Stromal cell of bone marrow (primary cell): ENCODE measurements around the gene DOK3.
A peak's percentile ranks its signal among the peaks of the same experiment; 100 is the strongest.

Experiments used
- DNase-seq: peaks from one replicate; pipeline ENCODE4 v3.0.0-alpha.2; 2012; ENCODE audit warnings: low read depth

Gene DOK3

DNA sequence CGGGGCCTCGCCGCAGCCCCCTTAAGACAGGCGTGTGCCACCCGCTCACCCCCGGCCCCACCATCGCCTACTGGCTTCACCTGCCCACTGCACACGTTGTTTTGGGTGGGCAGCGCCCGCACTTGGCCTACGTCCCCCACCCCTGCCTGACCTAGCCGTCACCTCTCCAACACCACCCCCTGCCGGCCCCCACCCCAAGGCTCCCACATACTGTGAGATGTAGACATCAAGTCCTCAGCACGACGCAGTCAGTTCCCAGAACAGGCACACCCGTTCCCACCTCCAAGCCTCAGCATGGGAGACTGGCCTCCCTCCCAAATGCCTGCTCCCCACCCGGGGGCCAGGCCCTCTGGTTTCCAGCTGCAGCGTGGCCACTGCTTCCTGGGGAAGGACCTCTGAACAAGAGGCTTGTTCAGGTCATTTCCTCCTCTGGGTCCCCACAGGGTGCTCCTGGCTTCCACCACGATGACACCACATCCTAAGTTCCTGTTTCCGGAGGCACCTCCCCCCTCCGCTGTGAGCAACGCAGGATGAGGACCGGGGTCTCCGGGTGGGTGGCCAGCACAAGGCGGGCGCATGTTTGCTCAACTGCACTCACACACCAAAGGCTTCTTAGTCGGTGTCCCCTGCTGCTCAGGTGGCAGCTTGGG is 47.5 kb downstream of the DOK3 start:
- no peak for DNase-seq

DNA sequence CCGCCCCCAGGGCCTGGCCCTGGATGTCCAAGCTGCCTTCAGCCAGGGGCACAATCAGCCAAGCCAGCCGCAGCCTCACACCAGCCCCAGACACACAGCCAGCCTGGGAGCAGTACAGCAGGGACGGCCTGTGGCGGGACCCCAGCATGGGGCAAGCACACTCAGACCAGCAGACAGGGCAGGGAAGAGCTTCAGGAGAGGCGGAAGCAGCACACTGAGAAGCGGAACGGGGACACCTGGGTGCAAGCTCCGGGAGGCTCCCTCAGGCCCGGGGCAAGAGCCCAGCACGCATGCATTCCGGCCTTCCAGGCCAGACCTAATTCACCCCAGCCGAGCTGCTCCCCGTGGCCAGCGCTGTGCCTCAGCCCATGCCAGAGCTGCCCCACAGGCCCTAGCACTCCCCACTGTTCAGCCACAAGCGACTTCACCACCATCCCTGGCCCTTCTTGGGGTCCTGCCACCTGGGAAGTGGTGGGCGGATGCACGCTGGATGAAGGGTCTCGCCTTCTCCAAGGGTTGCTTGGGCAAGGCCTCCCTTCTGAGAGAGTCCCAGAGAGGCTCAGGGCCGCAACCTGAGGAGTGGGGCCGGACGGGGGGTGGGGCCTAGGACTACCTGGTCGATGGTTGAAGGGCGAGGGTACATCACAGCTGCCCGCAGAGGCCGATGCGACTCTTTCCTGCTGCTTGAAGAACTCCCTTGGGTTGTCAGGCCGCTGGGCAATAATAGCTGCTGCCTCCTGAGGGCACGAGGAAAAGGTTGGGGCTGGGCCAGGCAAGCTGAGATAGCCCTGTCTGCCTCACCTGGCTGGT is 49.6 kb downstream of the DOK3 start:
- DNase-seq, result no peak

DNA sequence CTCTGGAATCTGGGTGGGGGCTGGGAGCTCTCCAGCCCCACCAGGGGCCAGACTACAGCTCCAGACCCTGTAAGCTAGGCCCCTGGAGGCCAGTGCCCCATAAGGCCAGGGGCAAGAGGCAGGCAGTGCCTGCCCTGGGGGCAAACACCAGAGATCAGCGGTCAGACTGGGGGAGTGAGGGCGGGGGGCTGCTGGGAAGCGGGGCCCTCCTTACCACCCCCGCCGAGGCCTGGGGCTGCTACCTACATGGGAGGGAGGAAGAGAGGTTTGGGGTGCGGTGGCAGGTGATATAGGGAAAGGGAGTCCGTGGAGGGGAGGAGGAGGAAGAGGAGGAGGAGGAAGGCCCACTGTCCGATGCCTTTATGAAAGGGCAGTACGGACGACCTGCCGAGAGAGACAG is 50.3 kb downstream of the DOK3 start:
- no peak for DNase-seq

DNA sequence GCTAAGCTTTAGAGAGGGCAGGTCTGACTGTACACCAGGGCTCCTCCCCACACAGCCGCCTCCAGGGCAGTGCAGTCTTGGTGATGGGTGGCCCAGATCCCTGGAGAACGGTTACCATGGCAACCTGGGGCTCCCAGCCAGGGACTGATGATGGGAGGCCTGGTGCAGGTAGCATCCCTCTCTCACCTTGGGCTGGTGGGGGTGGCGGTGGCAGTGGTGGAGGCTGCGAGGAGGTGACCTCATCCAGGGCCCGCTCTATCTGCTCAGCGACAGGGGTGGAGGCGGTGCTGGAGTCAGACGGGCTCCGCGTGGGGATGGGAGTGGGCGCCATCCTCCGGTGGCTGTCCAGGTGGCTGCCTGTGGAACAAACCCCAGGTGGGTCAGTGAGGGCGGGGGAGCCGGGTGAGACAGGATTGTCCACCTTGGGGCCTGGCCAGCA is 50.7 kb downstream of the DOK3 start:
- no peak for DNase-seq

DNA sequence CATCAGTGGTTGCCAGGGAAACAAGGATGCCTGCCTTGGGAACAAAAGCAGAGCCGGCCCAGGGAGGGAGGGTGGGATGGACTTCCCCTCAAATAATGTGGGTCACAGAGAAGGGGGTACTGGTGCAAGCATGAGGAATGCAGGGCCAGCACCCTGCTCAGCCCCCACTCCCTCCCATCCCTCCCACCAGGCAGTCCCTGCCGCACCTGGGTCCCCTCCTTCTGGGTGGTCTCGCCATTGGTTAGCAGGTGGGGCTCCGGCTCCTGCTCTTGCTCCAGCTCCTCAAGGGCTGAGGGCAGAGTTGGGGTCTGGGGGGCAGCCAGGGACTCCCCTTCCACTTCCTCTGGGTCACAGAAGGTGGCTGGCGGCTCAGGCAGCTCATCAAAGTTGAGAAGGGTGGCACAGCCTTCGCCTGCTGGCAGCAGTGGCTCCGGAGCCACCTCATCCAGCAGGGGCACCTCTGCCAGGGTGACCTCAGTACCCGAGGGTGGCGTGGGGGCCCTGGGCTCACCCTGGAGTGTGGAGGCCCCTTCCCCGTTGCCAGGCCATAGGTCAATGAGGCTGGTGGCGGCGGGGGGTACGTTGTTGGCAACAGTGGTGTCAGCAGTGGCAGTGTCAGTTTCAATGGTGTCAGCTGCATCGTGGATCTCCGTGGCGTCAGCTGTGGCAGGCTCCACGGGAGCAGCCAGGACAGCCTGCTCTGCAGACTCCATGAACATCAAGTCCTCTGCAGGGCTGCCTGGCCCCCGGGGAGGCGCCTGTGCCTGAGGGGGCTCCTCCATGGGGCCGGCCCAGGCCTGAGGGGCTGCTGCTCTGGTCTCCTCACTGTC is 51.6 kb downstream of the DOK3 start:
- no peak for DNase-seq

DNA sequence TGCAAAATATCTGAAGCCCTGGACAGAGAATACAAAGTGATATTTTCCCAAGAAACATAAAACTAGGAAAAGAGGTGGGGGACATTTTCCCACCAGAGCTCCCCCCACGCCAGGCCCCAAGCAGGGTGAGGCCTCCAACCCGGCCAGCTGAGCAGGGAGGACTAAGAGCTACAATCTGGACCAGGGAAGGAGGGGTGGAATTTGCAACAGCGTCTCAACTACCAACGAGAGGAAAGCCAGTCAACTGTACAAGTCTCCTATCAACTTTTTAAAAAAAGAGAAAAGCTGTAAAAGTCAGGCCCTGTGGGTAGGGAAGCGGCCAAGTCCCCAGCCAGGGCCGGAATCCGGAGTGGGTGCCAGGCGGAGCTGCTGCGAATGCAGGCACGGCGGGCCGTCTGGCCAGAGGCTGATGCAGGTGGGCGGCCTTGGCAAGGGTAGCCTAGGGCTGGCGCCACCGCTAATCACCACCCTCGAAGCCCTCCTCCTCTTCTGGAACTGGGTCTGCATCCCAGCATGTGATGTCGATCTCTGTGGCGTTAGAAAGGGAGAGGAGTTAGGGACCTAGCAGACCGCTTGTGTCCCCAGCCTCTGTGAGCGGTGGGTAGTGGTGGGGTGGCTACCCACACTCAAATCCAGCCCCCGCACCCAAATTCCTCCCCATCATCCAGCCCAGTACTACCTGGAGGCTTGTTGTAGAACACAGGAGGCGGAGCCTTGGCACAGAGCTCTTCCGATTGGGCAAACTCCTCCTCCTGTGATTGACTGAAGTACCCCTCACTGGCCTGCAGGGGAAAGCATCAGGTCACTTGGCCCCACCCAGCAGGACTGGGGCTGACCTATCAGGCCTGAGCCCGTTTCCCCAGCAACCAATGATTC is 52.4 kb downstream of the DOK3 start:
- peak; percentile 96 for DNase-seq

DNA sequence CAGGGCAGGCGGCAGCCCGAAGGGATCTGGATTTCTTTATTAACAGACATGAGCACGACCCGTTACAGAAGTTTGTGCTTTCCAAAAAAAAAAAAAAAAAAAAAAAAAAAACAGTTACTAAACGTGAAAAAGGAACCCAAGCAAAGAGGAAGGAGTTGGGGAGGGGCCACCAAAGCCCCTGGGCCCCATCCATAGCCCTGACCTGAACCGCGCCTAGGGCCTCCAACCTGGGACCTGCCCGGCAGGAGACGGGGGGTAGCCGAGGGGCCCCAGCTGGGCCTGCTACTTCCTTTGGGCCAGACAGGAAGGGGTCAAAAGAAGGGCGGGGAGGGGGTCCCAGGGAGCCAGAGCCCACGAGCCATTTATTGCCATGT is 53.0 kb downstream of the DOK3 start:
- no peak for DNase-seq

DNA sequence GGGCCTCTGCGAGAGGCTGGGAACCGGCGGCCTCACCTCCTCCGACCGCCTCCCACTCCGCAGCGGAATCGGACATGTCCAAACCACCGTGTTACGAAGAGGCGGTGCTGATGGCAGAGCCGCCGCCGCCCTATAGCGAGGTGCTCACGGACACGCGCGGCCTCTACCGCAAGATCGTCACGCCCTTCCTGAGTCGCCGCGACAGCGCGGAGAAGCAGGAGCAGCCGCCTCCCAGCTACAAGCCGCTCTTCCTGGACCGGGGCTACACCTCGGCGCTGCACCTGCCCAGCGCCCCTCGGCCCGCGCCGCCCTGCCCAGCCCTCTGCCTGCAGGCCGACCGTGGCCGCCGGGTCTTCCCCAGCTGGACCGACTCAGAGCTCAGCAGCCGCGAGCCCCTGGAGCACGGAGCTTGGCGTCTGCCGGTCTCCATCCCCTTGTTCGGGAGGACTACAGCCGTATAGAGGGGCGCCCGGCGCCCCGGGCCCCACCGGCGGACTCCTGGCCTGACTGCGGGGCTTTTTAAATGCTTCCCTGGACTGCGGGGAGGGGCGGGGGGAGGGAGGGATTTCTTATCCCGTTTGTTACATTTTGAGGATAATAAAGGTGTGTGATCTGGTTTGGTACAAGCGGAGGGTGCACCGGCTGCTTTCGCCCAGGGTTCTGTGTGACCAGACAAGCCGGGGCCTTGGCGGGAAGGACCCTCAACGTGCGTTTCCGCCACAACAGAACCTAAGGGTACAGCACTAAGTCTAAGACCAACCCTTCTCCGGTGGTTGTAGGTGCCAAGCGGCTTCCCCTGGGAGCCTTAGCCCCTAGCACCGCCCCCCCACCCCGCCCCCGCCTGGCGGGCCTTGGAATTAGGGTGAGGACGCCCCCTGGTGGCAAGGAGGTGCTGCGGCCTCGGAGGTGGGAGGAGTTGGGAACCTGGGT is 53.7 kb downstream of the DOK3 start:
- DNase-seq, result peak; percentile 67

DNA sequence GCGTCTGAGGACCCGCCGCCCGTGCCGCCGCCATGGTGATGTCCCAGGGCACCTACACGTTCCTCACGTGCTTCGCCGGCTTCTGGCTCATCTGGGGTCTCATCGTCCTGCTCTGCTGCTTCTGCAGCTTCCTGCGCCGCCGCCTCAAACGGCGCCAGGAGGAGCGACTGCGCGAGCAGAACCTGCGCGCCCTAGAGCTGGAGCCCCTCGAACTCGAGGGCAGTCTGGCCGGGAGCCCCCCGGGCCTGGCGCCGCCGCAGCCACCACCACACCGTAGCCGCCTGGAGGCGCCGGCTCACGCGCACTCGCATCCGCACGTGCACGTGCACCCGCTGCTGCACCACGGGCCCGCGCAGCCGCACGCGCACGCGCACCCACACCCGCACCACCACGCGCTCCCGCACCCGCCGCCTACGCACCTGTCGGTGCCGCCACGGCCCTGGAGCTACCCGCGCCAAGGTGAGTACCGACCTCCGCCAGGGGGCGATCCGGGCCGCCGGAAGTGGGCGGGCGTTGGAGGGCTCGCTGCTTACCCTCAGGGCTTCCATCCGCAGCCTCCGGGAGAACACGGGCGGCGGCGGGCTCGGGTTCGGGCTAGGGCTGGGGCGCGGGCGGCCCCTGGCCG is 54.5 kb downstream of the DOK3 start:
- DNase-seq, result no peak

DNA sequence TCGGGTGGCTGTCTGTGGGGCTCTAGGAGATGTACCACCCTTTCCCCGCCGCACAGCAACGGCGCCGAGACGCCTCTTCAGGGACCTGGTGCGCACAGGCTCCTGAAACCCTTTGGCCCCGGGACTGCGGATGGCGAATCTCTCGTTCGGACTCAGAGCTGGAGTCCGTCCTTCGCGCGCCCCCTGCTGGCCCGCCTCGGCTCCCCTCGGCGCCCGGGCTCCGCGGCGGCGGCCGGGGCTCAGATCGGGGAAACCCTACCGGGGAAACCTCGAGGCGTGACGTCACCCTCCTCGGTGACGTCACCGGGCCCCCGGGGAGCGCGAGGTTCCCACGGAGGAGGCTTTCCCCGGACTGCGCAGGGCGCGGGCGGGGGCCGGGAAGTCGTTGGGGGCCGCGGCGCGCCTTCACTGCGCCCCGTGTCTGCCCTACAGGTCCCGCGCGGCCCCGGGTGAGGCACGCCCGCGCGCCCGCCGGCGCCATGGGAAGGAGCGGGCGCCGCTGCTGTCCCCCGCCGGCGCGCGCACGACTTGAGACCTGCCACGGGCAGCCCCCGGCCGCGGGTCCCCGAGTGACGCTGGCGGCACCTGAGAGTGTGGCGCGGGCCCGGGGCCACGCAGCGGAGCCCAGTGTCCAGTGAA is 55.1 kb downstream of the DOK3 start:
- DNase-seq, result peak; percentile 74

DNA sequence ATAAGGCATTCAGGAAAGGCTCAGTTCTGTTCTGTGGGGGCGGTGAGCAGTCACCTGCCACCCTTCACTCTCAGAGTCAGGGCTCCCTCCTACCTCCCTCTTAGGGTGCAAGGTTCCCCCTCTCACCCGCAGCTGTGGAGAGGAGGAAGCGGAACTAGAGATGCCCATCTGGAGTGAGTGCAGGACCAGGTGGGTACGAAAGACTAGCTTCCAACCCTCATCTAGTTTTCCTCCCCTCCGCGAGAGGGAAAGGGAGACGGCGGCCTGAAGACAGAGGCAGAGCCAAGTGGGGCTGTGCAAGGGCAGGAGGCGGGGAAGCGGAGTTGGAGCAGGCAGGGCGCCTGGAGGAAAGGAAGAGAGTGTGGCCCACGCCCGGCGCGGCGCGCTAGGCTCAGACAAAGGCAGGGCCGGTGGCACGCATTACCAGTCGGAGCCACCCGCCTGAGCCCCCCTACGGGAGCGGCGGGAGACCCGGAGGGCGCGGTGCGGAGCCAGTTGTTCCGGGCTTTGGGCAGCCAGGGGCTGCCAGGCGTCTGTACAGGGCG is 55.7 kb downstream of the DOK3 start:
- no peak for DNase-seq

DNA sequence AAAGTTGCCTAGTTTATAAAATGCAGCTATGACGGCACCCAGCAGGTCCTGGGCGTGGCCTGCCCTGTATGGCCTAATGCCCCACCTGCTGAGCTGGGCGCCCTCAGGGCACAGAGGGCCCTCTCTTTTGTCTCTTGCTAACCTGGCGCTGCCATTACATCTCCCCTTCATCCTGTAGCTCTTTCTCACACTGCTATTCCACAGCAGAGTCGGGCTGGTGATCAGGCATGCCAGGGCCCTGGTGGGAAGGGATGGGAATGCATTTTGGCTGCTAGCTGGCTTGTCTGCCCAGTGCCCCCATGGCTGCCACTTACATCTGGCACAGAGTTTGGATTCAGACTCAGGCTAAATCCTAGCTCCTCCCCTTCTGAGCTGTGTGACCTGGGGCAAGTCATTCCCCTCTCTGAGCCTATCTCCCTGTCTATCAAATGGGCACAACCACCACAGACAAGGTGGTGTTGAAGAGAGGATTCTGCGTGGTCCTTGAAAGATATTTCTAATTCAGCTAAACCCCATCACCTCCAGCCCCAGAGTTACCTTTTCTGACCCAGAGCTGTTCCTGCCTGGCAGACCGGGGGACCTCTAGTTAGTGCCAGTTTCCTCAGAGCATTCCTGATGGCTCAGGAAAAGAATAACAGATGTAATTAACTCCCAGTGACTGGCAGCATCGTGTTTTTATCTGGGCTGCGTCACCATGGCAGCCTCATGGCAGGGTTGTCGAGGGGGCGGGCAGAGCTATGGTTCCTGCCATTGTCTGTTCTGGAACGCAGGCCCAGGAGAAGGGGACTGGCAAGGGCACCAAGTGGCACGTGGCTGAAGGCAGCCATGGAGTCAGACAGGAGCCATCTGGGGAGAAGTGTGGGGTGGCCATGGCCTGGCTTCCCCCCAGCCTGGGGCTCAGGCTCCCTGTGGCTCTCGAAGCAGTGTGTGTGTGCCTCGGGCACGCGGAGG is 56.7 kb downstream of the DOK3 start:
- no peak for DNase-seq
